ENCODE measurements around the gene CCDC197.

CCDC197 gene

GRCh38 chr14:94036313-94037167 lies 39.4 kb downstream of the CCDC197 start:
- peak; percentile 93 for TF ChIP-seq CTCF (IDR thresholded peaks at IDR 0.05; ENCODE audit: low read depth, low read length, missing control alignments)
- H3K4me3 ChIP-seq (ENCODE audit: low read depth, low read length): no peak overlapping the region
- DNase-seq (ENCODE audit: low read depth): peak; percentile 34

DNA sequence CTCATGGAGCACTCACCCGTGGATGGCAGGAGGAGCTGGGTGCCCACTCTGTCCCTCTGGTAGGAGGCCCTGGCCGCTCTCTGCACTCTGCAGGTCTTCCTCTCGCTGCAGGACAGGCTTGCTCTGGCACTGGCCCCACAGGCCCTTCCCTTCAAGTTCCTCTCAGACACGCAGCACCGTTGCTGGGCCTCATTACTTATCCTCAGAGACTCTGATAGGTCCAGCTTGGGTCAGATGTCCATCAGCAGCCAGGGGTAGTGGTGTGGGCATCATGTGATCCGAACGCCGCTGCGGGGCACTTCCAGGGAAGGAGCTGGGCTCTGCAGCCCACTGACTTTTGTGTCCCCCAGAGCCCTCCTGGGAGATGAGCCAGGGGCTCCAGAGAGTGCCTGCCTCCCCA lies 40.9 kb downstream of the CCDC197 start:
- no peak overlapping the region for H3K4me3 ChIP-seq (ENCODE audit: low read depth, low read length)
- no peak for DNase-seq (ENCODE audit: low read depth)
- no peak for TF ChIP-seq CTCF (IDR thresholded peaks at IDR 0.05; ENCODE audit: low read depth, low read length, missing control alignments)

DNA sequence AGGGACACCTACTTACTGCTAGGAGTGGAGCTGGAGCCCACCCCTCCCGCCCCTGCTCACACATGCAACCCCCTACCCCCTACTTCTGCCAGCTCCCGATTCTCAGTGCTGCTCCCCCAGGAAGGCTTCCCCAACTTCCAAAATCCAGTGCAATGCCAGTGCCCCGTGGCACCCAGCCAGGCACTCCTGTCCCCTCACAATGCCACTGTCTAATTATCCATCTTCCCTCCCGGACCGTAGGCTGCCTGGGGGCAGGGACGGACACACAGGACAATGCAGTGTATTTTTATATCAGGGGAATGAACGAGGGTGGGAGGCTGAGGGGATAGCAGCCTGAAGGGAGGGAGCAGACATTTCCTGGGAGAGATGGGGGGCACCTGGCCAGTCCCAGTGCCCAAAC lies 41.4 kb downstream of the CCDC197 start:
- H3K4me3 ChIP-seq (ENCODE audit: low read depth, low read length): no peak overlapping the region
- TF ChIP-seq CTCF (IDR thresholded peaks at IDR 0.05; ENCODE audit: low read depth, low read length, missing control alignments): no peak
- DNase-seq (ENCODE audit: low read depth): no peak

DNA sequence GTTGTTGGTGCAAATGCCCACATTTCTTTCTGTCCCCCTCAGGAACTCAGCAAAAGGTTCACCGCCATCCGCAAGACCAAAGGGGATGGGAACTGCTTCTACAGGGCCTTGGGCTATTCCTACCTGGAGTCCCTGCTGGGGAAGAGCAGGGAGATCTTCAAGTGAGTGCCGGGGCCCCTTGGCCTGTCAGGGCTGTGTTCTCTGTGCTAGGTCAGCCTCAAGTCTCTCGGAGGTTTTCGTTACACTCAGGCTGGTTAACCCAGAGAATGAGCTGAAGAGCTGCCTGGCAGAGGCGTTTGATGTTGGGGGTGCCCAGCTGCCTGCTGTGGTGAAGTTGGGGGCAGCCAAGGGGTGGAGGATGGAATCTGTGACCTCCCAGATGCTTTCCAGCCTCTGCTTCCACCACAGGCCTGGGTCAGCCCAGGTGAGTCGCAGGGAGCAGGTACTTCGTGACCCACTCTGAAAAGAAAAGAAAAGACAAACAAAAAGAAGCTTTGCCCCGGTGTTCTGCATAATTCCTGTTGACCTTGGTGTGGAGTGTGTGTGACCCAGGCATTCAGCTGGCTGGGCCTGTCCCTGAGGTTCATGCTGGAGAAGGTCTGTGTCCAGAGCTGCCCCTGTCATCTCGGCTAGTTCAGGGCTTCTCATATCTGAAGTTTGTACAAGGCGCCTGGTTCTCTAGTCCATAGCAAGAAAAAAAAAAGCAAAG lies 42.0 kb downstream of the CCDC197 start:
- no peak for TF ChIP-seq CTCF (IDR thresholded peaks at IDR 0.05; ENCODE audit: low read depth, low read length, missing control alignments)
- H3K4me3 ChIP-seq (ENCODE audit: low read depth, low read length): no peak overlapping the region
- DNase-seq (ENCODE audit: low read depth): no peak

DNA sequence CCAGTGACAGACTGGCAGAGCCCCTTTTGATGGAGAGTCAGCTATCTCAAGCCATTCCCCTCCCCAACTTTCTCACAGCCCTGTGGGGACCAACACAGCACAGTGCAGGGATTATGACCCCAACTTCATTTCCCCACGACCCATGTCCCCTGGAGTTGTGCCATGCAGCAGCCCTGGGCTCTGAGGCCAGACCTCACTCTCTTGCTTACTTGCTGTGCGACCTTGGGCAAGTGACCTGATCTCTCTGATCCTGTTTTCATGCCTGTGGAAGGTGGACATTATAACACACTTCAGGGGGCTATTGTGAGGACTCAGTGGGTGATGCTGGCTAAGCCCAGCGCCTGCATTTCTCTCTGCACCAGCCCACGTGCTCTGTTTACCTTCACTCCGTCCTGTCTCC lies 43.1 kb downstream of the CCDC197 start:
- DNase-seq (ENCODE audit: low read depth): no peak
- TF ChIP-seq CTCF (IDR thresholded peaks at IDR 0.05; ENCODE audit: low read depth, low read length, missing control alignments): no peak
- H3K4me3 ChIP-seq (ENCODE audit: low read depth, low read length): no peak overlapping the region

DNA sequence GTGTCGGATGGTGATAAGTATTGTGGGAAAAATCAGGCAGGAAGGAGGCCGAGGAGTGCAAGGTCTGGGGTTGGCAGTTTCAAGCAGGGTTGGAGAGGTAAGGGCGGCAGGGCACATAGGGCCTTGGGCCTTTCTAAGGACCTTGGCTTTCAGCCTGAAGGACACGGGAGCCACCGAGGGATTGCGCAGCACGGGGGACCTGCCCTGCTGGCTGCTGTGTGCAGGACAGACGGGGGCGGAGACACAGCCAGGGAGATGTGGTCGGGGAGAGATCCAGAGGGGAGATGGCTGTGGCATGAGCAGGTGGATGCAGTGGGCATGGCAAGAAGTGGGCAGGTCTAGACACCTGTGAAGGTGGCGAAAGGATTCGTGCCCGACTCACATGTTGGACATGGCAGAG lies 43.7 kb downstream of the CCDC197 start:
- DNase-seq (ENCODE audit: low read depth): no peak
- no peak for TF ChIP-seq CTCF (IDR thresholded peaks at IDR 0.05; ENCODE audit: low read depth, low read length, missing control alignments)

More for the DNA sequence above, 43.7 kb downstream of the CCDC197 start:
- no peak overlapping the region for H3K4me3 ChIP-seq (ENCODE audit: low read depth, low read length)
